HG02759 (cell line): ENCODE measurements around the gene TIMD4.
"Not testable (repeated sequence)": the region's sequence is repeated elsewhere in the genome, so short reads cannot be mapped to it uniquely, and the experiment has no call there.

Source experiments
- ATAC-seq: cut with Tn5 transposase; IDR thresholded peaks from one replicate; pipeline ENCODE4 v1.9.1; 2021; ENCODE audit warnings: mild to moderate bottlenecking, moderate library complexity; ENCODE audit not compliant: unreplicated experiment

The TIMD4 gene

DNA sequence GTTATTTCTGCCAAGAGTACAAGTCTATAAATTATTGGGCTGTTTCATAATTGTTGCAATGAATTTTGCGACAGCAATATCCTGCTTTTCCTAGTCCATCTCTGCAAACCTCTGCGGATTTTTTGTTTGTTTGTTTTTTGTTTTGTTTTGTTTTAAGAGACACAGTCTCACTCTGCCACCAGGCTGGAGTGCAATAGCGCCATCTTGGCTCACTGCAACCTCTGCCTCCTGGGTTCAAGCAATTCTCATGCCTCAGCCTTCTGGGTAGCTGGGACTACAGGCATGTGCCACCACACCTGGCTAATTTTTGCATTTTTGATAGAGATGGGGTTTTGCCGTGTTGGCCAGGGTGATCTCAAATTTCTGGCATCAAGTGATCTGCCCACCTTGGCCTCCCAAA is 37.3 kb downstream of the TIMD4 start:
- not testable (repeated sequence) for ATAC-seq

- peak; percentile 33 for ATAC-seq
These were observed 40.7 kb downstream of the TIMD4 start for GRCh38 chr5:156922207-156922792.

- peak; percentile 64 for ATAC-seq
These were observed 42.1 kb downstream of the TIMD4 start for GRCh38 chr5:156920861-156921431.

- peak; percentile 68 for ATAC-seq
These were observed 42.8 kb downstream of the TIMD4 start for GRCh38 chr5:156920042-156920860.

- ATAC-seq = no peak
These were observed 44.6 kb downstream of the TIMD4 start for GRCh38 chr5:156918311-156918845.

GRCh38 chr5:156914371-156914737 is 48.7 kb downstream of the TIMD4 start:
- ATAC-seq = no peak

DNA sequence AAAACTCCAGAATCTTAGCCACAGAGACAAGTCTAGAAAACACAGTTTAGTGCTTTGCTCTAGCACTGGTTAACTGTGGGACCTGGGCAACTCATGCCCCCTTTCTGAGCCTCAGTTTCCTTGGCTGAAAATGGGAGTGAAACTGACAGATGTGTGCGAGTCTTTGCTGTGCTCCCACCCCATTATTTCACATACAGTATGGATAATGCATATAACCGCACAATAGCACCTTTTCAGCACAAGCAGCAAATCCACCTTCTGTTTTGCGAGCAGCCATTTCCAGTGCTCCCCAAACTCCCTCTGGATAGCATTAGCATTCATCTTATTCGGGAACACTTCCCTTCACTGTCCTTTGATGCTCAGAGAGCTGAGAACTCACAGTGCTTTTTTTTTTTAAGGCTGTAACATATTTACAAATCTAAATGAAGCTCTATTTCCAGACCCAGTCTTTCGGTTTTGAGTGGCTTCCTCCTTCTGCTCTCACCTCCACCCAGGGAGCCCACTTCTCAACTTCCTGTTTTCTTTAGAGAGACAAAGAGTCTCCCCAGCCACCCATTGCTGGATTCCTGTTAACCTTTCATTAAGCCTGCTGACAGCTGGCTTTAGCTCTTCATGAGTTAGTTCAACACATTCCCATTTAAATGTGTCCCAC is 49.2 kb downstream of the TIMD4 start:
- ATAC-seq = peak; percentile 94

DNA sequence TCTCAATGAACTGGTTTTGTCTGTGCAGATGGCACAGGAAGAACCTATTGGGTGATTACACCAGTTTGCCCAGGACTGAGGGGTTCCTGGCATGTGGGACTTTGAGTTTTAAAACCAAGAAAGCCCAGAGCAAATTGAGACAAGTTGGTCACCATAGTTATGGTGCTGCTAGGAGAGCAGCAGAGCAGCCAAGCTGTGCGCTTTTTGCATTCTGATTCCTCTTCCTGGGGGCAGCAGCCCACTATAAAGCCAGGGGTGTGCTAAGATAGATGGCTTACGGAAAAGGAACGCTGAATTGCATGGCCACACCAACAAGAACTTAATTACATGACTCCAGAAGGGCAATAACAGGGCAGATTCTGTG is 49.7 kb downstream of the TIMD4 start:
- no peak for ATAC-seq

- no peak for ATAC-seq
These were observed 50.2 kb downstream of the TIMD4 start for GRCh38 chr5:156912869-156913268.

- ATAC-seq = no peak
These were observed 53.8 kb downstream of the TIMD4 start for GRCh38 chr5:156909180-156909579.

GRCh38 chr5:156907667-156908066 is 55.4 kb downstream of the TIMD4 start:
- no peak for ATAC-seq

DNA sequence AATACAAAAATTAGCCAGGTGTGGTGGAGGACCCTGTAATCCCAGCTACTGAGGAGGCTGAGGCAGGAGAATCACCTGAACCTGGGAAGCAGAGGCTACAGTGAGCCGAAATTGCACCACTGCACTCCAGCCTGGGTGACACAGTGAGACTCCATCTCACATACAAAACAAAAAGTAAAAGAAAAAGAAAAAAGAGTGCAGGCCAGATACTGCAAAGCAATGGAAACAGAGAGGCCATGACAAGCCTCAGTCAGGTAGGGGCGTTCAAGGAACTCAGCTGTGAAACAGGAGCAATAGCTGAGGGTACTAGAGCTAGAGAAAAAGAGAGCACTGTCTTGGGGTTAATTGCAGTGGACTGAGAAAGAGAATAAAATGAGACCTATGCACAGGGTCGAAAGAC is 56.2 kb downstream of the TIMD4 start:
- ATAC-seq = no peak

DNA sequence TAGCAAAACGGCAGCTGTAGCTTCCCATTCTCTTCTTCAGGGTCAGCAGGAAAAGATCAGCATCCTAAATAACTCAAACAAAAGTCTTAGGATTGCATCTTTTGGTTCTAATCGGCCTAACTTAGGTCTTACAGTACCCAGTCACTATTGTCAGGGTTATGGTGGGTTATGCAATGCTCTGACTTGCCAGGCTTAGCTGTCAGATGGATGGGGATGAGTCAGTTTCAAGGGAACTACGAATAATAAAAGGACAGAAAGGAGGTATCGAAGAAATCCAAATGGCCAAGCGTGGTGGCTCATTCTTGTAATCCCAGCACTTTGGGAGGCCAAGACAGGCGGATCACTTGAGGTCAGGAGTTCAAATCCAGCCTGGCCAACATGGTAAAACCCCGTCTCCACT is 66.5 kb downstream of the TIMD4 start:
- ATAC-seq = no peak

GRCh38 chr5:156893517-156893916 is 69.5 kb downstream of the TIMD4 start:
- peak; percentile 68 for ATAC-seq

GRCh38 chr5:156892864-156893263 is 70.2 kb downstream of the TIMD4 start:
- ATAC-seq = no peak

DNA sequence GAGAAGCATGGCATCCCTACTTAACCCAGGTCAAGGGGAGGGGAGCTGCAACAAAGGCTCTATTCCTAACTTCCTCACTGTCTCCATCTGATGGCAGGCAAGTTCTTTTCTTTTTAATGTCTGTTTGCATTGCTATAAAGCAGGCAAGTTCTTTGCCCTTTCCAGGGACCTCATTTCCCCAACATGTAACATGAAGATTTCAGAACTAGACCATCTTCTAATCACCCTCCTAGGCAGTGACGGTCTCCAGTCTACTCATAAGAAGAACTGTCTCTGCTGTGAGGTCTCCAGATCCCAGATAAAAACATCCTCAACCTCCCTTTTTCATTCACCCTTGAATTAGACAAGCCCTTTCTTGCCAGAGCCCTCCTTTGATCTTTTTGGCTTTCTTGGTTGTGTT is 70.8 kb downstream of the TIMD4 start:
- ATAC-seq = no peak

- ATAC-seq = no peak
These were observed 74.5 kb downstream of the TIMD4 start for GRCh38 chr5:156888520-156888919.

DNA sequence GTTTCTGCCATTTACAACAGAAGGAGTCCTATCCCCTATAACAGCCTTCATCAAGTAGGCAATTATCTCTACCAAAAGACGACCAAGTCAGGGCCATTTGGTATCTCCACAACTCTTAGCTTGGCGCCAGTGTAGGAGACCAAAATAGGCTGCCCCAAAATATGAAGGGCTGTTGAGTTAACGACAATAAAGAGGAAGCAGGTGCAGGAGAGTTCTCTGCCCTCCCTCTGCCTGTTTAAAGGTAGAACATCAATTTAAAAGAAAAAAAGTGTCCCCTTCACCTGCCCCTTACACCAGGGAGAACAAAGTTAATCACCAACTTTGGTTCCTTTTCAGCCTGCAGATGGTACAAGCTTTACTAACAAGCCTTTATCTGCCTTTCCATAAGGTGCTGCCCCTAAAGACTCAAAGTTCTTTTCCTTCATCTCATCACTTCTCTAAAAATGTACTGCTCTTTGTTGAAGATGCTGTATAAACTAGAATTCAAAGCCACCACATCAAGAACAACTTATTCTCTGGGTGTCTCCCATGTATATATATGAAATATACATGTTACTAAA is 79.6 kb downstream of the TIMD4 start:
- no peak for ATAC-seq

DNA sequence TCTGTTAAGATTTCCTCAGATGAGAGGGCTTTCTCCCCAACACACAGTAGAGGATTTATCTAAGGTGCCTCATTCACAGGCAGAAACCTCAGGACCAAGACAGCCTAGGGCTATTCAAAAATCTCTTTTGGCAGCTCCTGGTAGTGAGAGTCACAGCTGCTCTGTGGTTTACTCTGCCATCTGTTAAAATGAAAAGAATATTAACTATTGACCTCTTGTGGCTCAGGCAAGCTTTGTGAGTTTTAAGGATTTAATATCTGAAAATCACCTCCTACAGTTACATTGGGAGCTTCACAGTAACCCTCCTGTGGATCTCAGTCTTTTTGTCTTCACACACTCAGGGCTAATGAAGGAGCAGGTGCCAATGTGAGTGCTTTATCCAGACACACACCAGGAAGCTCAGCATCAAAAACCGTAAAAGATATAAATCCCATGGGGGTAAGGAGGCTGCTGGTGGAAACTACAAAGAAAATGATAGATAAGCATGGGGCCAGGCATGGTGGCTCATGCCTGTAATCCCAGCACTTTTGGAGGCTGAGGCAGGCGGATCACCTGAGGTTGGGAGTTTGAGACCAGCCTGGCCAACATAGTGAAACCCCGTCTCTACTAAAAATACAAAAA is 83.3 kb downstream of the TIMD4 start:
- peak; percentile 91 for ATAC-seq

DNA sequence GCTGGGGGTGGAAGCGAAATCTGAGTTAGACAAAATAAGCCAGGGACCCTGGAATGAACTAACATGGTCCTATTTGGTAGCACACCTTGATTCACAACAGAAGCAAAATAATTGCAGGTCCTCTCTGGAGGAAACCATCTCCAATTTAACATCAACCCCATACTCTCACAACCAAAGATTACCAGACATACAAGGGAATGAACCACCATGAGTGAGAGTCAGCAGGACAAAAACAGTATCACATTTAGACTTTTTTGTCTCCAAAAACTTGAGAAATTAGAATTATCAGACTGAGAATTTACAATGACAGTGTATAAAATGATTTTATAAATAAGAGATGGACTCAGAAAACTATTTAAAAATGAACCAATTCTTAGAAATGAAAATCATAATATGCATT is 91.8 kb downstream of the TIMD4 start:
- ATAC-seq = no peak

- no peak for ATAC-seq
These were observed 92.6 kb downstream of the TIMD4 start for GRCh38 chr5:156870498-156870839.
